NCI-H345 treated with DMSO at 0.1 percent for 48 hours (cell line): ENCODE data around the gene GPR32.
"Not testable (repeated sequence)": the region's sequence is repeated elsewhere in the genome, so short reads cannot be mapped to it uniquely, and the experiment has no call there.

Source experiments
- DNase-seq: peaks from one replicate; lab custom pipeline; 2025; ENCODE audit not compliant: unreplicated experiment; lab: John Stamatoyannopoulos, UW

The GPR32 gene

GRCh38 chr19:50770164-50770563, at the start of gene GPR32:
Gene GPR32 (plus strand): TSS chr19:50770464. CDS start chr19:50770601, 137 bp downstream.
- DNase-seq = not testable (repeated sequence)

DNA sequence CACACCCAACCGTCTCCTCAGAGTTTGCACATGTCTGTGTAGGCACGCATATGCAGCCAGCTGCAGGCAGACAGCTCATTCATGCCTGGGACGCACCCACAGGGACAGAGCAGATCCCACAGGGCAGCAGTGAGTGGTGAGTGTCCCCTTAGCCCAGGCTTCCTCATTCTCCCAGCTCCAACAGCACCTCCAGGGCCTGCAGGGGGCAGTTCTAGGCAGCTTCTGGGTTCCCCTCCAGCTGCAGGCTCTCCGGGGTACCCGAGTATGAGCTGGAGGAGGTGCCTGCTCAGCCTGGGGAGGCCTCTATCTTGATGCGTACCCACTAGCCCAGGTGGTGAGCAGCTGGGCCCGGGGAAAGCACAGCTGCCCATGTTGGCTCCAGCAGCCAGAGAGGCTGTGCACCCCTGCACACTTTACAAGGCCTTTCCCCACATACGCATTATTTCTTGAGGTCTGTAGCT, 49.3 kb upstream of the GPR32 start:
- DNase-seq = no peak

- no peak for DNase-seq
Measured at GRCh38 chr19:50721441-50722137, 48.7 kb upstream of the GPR32 start.

DNA sequence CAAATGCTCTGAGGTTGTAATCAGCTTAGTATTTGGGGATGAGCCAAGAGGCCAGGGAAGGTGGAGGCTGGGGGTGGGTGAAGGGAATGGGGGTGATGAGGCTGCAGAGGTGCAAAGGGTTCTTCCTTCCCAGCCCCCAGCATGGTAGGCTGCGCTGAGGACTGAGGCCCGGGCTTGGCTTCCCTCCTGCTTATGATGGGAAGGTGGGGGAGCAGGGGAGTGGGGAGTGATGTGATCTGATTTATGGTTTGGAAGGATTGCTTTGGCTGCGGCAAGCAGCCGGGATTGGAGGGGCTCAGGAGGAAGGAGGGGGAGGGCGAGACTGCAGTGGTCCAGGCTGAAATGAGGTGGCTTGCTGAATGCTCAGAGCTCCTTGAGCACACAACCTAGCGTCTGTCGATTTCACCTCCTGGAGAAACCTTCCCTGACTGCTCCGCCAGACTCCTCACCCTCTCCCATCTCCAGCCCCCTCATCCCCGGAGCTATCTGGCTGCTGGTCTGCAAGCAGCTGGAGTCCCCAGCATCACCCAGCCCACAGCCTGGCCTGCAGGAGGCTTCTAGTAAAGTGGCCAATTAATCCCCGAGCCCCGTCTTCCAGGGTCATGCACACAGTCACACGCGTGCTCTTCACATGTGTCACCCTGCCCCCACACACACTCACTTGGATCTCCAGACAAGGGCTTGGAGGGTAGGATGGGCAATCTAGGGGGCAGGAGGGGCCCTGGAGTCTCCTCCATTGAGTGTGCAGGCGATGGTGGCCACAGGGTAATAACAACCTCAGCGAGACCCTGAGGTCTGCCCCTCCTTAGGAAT, 47.9 kb upstream of the GPR32 start:
- no peak for DNase-seq

DNA sequence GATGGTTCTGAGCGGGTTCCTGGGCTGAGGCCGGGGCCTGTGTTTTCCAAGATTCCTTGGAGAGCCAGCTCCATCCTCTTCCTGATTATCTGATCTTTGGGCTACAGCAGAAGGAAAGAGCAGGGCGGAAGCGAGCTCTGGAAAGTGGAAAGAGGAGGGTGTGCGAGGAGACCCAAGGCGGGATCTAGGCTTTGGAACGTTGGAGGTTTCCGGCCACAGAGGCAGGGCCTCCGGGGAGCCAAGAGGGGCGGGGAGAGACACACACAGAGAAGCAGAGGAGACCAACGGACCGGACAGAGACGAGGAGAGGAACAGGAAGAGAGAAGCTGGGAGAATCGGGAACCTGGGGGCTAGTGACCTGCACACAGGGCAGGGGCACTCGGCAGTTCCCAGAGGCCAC, 47.2 kb upstream of the GPR32 start, which contains the start of gene CLEC11A:
Gene CLEC11A (plus strand): TSS at position 296 of the 400 bp plus-strand sequence. CDS start 162 bp downstream, outside the sequence.
- DNase-seq = no peak

DNA sequence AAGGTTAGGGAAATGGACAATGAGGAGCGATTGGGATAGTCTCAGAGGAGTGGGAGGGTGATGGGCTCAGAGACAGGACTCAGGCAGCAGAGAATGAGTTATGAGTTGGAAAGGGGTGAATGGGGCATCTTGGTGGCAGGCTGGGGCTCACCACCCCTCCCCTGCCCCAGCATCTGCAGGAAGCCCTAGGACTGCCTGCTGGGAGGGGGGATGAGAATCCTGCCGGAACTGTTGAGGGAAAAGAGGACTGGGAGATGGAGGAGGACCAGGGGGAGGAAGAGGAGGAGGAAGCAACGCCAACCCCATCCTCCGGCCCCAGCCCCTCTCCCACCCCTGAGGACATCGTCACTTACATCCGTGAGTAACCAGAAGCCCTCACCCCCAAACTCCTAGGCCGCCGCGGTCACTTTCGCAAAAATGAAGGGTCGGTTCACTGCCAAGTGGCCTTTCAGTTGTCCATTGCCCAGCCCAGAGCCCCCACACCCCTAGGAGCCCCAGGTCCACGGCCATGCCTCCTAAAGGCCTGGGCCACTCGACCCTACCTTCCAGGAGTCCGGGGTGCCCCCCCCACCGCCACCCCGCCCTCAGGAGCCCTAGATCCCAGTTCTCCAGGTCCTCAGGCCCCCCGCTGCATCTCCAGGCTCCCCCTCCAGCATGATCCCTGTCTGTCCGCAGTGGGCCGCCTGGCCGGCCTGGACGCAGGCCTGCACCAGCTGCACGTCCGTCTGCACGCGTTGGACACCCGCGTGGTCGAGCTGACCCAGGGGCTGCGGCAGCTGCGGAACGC, 46.3 kb upstream of the GPR32 start:
- DNase-seq = no peak

- no peak for DNase-seq
Measured at GRCh38 chr19:50724522-50725217, 45.6 kb upstream of the GPR32 start.

DNA sequence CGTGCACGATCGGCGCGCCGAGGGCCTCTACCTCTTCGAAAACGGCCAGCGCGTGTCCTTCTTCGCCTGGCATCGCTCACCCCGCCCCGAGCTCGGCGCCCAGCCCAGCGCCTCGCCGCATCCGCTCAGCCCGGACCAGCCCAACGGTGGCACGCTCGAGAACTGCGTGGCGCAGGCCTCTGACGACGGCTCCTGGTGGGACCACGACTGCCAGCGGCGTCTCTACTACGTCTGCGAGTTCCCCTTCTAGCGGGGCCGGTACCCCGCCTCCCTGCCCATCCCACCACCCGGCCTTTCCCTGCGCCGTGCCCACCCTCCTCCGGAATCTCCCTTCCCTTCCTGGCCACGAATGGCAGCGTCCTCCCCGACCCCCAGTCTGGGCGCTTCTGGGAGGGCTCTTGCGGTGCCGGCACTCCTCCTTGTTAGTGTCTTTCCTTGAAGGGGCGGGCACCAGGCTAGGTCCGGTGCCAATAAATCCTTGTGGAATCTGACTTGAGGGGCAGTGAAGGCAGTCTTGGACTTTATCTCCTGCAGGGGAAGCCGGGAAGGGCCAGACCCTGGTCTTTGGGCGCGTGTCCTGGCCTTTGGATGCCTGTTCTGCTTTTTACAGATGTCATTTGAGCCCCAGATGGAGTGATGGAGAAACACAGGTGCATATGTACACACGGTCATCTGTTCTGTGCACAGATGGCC, 44.9 kb upstream of the GPR32 start:
- no peak for DNase-seq

DNA sequence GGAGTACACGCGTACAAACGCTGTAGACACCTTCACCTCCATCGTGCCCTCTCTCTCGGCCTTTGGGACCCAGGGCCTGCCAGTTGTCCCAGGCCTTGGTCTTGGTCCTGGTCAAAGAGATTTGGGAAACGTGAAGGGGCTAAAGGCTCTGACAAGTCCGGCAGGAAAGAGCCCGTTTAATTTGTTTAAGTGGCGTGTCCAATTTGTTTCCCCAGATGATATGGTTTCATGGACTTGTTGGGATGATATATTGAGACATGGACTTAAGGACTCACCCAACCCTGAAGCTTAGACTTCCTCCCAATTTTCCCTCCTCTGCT, 44.4 kb upstream of the GPR32 start:
- DNase-seq = no peak

DNA sequence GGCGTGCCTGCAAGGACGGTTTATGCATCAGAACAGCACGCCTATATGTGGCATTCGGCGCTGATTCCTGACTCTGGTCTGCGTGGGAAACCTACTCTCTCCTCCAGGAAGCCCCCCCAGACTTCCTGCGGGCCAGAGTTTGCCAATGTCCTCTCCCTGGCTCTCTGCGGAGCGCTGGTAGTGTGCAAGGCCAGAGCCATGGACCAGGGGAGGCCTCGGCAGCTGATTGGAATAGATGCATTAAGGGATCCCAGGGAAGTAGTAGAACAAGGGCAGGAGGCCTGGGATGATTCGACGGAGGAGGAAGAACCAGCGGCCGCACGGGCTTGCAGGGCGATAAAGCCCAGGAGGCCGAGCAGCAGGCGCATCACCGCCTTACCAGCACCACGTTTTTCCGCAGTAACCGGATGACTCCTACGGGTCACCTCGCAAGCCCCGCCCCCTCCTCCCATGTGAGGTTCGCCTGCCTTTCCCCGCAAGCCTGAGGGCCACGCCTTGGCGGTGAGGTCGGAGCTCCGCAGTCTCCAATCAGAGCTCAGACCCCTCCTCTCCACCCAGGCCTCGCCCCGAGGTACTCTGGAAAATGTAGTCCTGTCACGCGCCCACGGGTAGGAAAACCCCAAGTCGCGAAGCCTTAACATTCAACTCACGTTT, 42.1 kb upstream of the GPR32 start:
- DNase-seq = no peak

DNA sequence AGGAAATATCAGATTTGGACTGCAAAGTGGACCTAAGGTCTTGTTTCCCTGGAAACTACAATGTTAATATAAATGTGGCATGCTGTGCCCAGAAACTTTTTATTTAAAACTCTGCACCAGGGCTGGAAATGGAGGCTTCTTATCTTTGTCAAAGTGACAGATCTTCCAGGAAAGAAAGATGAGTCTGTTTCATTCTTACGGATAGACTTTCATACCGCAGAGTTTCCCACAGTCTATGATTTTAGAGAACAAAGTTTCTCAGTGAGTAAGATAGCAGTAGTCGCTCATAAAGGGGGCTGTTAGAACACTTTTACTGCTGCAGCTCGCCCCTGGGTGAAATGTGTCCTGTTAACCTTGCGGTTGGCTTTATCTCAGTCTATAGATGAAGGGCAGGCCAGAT, 40.4 kb upstream of the GPR32 start:
- DNase-seq = no peak

DNA sequence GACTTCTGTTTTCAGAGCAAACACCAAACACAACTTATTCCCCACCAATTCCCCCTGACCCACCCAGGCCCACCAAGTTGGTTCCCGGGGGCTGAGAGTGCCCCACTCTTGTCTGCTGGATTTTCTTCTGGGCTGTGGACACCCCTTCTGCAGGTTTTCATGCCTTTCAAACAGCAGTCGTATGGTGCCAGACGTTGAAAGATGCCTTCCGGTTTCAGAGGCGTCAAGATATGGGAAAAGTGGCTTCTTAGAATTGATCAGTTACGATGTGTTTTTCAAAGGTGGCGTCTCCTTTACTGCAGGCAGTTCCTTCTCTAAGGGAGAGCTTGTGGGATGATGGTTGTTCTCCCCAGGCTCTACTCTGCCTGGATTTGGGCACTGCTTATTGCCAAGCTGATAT, 34.4 kb upstream of the GPR32 start:
- no peak for DNase-seq

DNA sequence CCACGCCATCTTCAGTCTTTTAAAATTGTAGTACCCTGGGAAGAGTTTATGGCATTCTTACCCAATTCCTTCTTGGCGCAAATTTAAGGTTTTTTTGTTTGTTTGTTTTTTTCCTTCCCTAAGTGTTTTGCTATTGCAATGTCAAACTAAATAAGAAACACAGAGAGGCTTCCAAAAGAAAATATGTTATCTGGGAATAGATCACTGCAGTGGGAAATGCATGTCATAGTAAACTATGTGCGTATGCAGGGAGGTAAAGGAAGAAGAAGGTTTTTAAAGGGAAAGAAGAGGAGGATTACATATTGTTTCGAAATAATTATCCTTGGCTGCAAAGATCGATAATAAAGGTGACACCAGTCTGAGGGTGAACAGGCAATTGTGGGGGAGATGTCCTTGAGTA, 33.9 kb upstream of the GPR32 start:
- DNase-seq = no peak

GRCh38 chr19:50739132-50739913, 30.9 kb upstream of the GPR32 start:
- no peak for DNase-seq

- DNase-seq = no peak
Measured at GRCh38 chr19:50739914-50740426, 30.3 kb upstream of the GPR32 start.

DNA sequence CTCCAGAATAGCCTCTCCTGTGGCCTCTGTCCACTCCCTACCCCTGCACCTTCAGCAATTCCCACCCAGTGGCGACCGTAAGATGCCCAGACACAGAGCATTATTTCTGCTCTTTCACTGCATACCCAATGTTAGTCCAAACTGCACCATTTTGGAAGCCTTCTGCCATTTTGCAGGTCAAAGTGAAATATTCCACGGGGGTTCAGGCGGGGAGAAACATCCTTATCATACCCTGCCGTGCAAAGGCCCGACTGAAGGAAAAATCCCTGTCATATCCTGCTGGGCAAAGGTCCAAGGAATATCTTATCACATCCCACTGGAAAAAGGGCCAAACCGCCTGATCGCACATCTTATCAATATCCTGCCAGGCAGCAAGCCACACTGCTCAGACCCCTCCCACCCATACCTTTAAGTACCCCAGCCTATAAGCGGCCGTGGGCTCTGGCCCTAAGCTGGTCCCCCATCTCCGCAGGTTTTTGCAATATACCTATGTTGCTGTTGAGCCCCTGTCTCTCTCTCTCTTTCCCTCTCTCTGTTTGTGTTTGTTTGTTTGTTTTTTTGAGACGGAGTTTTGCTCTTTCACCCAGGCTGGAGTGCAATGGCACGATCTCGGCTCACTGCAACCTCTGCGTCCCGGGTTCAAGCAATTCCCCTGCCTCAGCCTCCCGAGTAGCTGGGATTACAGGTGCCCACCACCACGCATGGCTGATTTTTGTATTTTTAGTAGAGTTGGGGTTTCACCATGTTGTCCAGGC, 28.9 kb upstream of the GPR32 start:
- DNase-seq = no peak

DNA sequence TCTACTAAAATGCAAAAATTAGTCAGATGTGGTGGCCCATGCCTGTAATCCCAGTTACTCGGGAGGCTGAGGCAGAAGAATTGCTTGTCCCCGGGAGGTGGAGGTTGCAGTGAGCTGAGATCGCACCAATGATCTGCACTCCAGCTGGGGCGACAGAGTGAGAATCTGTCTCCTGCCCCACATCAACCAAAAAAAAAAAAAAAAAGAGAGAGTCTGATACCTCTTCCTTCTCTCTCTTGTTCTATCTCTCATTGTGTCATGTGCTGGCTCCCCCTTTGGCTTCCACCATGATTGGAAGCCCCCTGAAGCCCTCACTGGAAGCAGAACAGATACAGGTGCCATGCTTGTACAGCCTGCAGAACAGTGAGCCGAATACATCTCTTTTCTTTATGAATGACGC, 26.7 kb upstream of the GPR32 start:
- no peak for DNase-seq

GRCh38 chr19:50745221-50745620, 25.0 kb upstream of the GPR32 start:
- no peak for DNase-seq
